H1 (cell line): ENCODE data around the gene DEPP1. TPM values are rescaled to one million over a fixed set of nuclear protein-coding genes. Genes with fewer than 3 reads are reported as not detected.

Experiments
- CTCF ChIA-PET: fragments of 300-600 bp; sonication (Branson Sonifier 250); formaldehyde crosslinking; loops from one replicate; lab custom pipeline; 2021; ENCODE audit not compliant: partially characterized antibody; lab: Charles Lee
- POLR2A ChIA-PET: fragments of 300-600 bp; sonication (Branson Sonifier 250); formaldehyde crosslinking; loops from one replicate; lab custom pipeline; 2021; ENCODE audit warnings: inconsistent platforms; ENCODE audit not compliant: partially characterized antibody; lab: Charles Lee
- DNase-seq, 2 experiments: peaks; one replicate each; pipeline versions ENCODE4 v3.0.0 to v3.0.0-alpha.2; 2010 to 2022; ENCODE audit warnings: low spot score in 2 of 2, low read depth in 1 of 2, mixed read lengths in 1 of 2
- FAIRE-seq: peaks from 2 replicates; lab custom pipeline; 2011; peaks lifted over from hg19 to GRCh38; lab: Jason Lieb, UNC
- H2AFZ ChIP-seq: 2 replicates; pipeline ENCODE4 v1.8.1; 2012; ENCODE audit warnings: low read length, inconsistent platforms
- H2AK5ac ChIP-seq: 2 replicates; pipeline ENCODE4 v1.6.1; 2013; ENCODE audit warnings: low read depth, low read length
- H2BK120ac ChIP-seq: replicated peaks from 2 replicates; pipeline ENCODE3; 2013; ENCODE audit warnings: low read depth, low read length, inconsistent platforms
- H2BK12ac ChIP-seq: 2 replicates; pipeline ENCODE4 v1.6.1; 2013; ENCODE audit warnings: low read depth, low read length
- H2BK15ac ChIP-seq: 2 replicates; pipeline ENCODE4 v1.6.1; 2013; ENCODE audit warnings: low read length
- H2BK20ac ChIP-seq: 2 replicates; pipeline ENCODE4 v1.6.1; 2013; ENCODE audit warnings: low read length
- H2BK5ac ChIP-seq: 2 replicates; pipeline ENCODE4 v1.6.1; 2013; ENCODE audit warnings: low read depth, low read length
- H3K14ac ChIP-seq: 2 replicates; pipeline ENCODE4 v1.6.1; 2013; ENCODE audit warnings: inconsistent platforms; ENCODE audit not compliant: insufficient read length
- H3K18ac ChIP-seq: 2 replicates; pipeline ENCODE4 v1.6.1; 2013; ENCODE audit warnings: low read length; ENCODE audit errors: extremely low read depth
- H3K23ac ChIP-seq: 2 replicates; pipeline ENCODE4 v1.6.1; 2013; ENCODE audit warnings: inconsistent platforms; ENCODE audit not compliant: insufficient read length
- H3K23me2 ChIP-seq: 2 replicates; pipeline ENCODE4 v1.6.1; 2013; ENCODE audit warnings: low read depth, low read length
- H3K27ac ChIP-seq: 2 replicates; pipeline ENCODE4 v1.6.1; 2011; ENCODE audit warnings: low read depth, low read length, inconsistent platforms
- H3K27me3 ChIP-seq, 4 experiments: replicated peaks in 1 of 4; 1 replicate in 1 of 4; 2 replicates in 3 of 4; pipeline versions ENCODE4 v1.6.1 to v1.8.1; 2011 to 2013; ENCODE audit warnings: low read length in 3 of 4, mild to moderate bottlenecking in 3 of 4, inconsistent platforms in 2 of 4, mixed read lengths in 2 of 4, moderate library complexity in 1 of 4; ENCODE audit not compliant: control insufficient read depth in 3 of 4, insufficient read depth in 3 of 4; ENCODE audit errors: extremely low read depth in 1 of 4
- H3K36me3 ChIP-seq, 4 experiments: 2 replicates each; pipeline versions ENCODE4 v1.6.1 to v1.8.1; 2011 to 2013; ENCODE audit warnings: mild to moderate bottlenecking in 4 of 4, low read length in 3 of 4, moderate library complexity in 2 of 4, control low read depth in 1 of 4, inconsistent platforms in 1 of 4; ENCODE audit not compliant: insufficient read depth in 4 of 4, control insufficient read depth in 2 of 4
- H3K4ac ChIP-seq: replicated peaks from 2 replicates; pipeline ENCODE3; 2013; ENCODE audit warnings: low read length, low read depth, mixed read lengths, inconsistent platforms; ENCODE audit not compliant: insufficient read length
- H3K4me1 ChIP-seq, 4 experiments: replicated peaks in 1 of 4; 1 replicate in 1 of 4; 2 replicates in 3 of 4; pipeline versions ENCODE4 v1.6.1 to v1.8.1; 2011 to 2013; ENCODE audit warnings: low read length in 3 of 4, inconsistent platforms in 2 of 4, mixed read lengths in 1 of 4; ENCODE audit not compliant: insufficient read depth in 4 of 4, control insufficient read depth in 3 of 4
- H3K4me2 ChIP-seq, 2 experiments: 2 replicates each; pipeline versions ENCODE4 v1.6.1 to v1.8.1; 2011 to 2013; ENCODE audit warnings: low read depth in 2 of 2, low read length in 2 of 2, control low read depth in 1 of 2, inconsistent platforms in 1 of 2, mild to moderate bottlenecking in 1 of 2; ENCODE audit not compliant: insufficient read depth in 1 of 2
- H3K4me3 ChIP-seq, 4 experiments: fragments of 200-600, 300-600 bp in 1 of 4; sonication (generic), shearing (Covaris generic), sonication (Bioruptor Twin) in 1 of 4; 2 replicates each; pipeline versions ENCODE4 v1.5.1 to v1.8.1; 2011 to 2016; ENCODE audit warnings: low read length in 4 of 4, low read depth in 3 of 4, control low read depth in 2 of 4, inconsistent platforms in 2 of 4, mild to moderate bottlenecking in 2 of 4, mixed read lengths in 1 of 4, moderate library complexity in 1 of 4; ENCODE audit not compliant: insufficient read depth in 2 of 4; ENCODE audit errors: extremely low read depth in 1 of 4
- H3K56ac ChIP-seq: replicated peaks from 2 replicates; pipeline ENCODE3; 2013; ENCODE audit warnings: low read depth, mild to moderate bottlenecking, mixed read lengths, low read length, inconsistent platforms; ENCODE audit not compliant: insufficient read length
- H3K79me1 ChIP-seq: 2 replicates; pipeline ENCODE4 v1.6.1; 2013; ENCODE audit warnings: low read depth, low read length, control low read depth
- H3K79me2 ChIP-seq, 2 experiments: 2 replicates each; pipeline versions ENCODE4 v1.6.1 to v1.8.1; 2012 to 2013; ENCODE audit warnings: low read length in 2 of 2, mild to moderate bottlenecking in 2 of 2, inconsistent platforms in 1 of 2; ENCODE audit not compliant: insufficient read depth in 2 of 2, control insufficient read depth in 1 of 2
- H3K9ac ChIP-seq, 4 experiments: replicated peaks in 1 of 4; 1 replicate in 1 of 4; 2 replicates in 3 of 4; pipeline versions ENCODE4 v1.6.1 to v1.8.1; 2011 to 2013; ENCODE audit warnings: low read depth in 3 of 4, low read length in 3 of 4, control low read depth in 2 of 4, mild to moderate bottlenecking in 2 of 4, moderate library complexity in 2 of 4, inconsistent platforms in 1 of 4; ENCODE audit errors: extremely low read depth in 1 of 4
- H3K9me3 ChIP-seq, 2 experiments: 2 replicates each; pipeline versions ENCODE4 v1.6.1 to v1.8.1; 2012 to 2013; ENCODE audit warnings: mild to moderate bottlenecking in 2 of 2, moderate library complexity in 2 of 2, control low read depth in 1 of 2, inconsistent platforms in 1 of 2, low read depth in 1 of 2, low read length in 1 of 2, mixed read lengths in 1 of 2; ENCODE audit not compliant: insufficient read depth in 2 of 2
- H4K20me1 ChIP-seq, 2 experiments: replicated peaks in 1 of 2; 2 replicates each; pipeline versions ENCODE3 to v1.8.1; 2011 to 2013; ENCODE audit warnings: inconsistent platforms in 2 of 2, low read length in 2 of 2, mild to moderate bottlenecking in 1 of 2; ENCODE audit not compliant: insufficient read depth in 2 of 2, control insufficient read depth in 1 of 2
- H4K5ac ChIP-seq: 2 replicates; pipeline ENCODE4 v1.6.1; 2013; ENCODE audit warnings: low read length, low read depth, mixed read lengths, inconsistent platforms; ENCODE audit not compliant: insufficient read length
- H4K8ac ChIP-seq: 2 replicates; pipeline ENCODE4 v1.8.0; 2013; ENCODE audit warnings: mild to moderate bottlenecking, moderate library complexity, low read length, inconsistent platforms; ENCODE audit not compliant: insufficient read depth; ENCODE audit errors: extremely low read depth
- H4K91ac ChIP-seq: replicated peaks from 2 replicates; pipeline ENCODE3; 2013; ENCODE audit warnings: low read length, mixed read lengths, inconsistent platforms; ENCODE audit not compliant: insufficient read length
- CHD2 ChIP-seq: IDR thresholded peaks from 2 replicates; pipeline ENCODE4 v1.6.1; 2012; ENCODE audit warnings: low read length, improper control_type of control experiment
- KDM1A ChIP-seq: fragments of 200-600, 300-600 bp; sonication (generic); IDR thresholded peaks from 2 replicates; pipeline ENCODE4 v1.7.1; 2016; ENCODE audit warnings: mild to moderate bottlenecking, low read length, borderline replicate concordance
- polyA plus RNA-seq, 7 experiments: library from polyadenylated mRNA; depleted of rRNA in 3 of 7; stranded (reverse) in 5 of 7; unstranded in 2 of 7; fragments of >200 nt in 5 of 7; fragments of 200-250 nt in 2 of 7; gene quantifications; 1 replicate in 5 of 7; 2 replicates in 1 of 7; 4 replicates in 1 of 7; pipeline versions ENCODE4 v1.2.1 to v1.2.3, GENCODE V29; 2011 to 2013; ENCODE audit warnings: missing spikeins in 2 of 7, mixed read lengths in 2 of 7
- total RNA-seq: library from RNA; stranded (reverse); fragmentation: NEBNext Ultra II Directional; extraction: Animal tissue kit (Norgen Biotek cat#: 25700); gene quantifications from 2 replicates; pipeline ENCODE4 v1.2.1, GENCODE V29; 2021
- TF ChIP-seq, protein P1 (sequence below): IDR thresholded peaks from 2 replicates; pipeline ENCODE4 v1.6.1; 2012; ENCODE audit warnings: low read length, inconsistent platforms

DEPP1 gene
- total and polyA plus RNA-seq, 2 of the 8 experiments (the other 6 are each of a cell fraction or from before 2014, with no cell fraction given), result 0.67 to 4.5 TPM

- Histone ChIP-seq H2AK5ac (no peak overlapping the region), H3K23me2 (peaks cover 12% of the 10 kb centered on the region; the same call in 1 of the 2 replicates), H3K4ac (no peak overlapping the region), H3K4me2 (no peak overlapping the region), H4K91ac (no peak overlapping the region), H3K9ac (no peak overlapping the region), H2AFZ (no peak overlapping the region), H3K9me3 (no peaks in the 10 kb centered on the region), H3K14ac (no peak overlapping the region), H4K8ac (no peak overlapping the region), H3K4me3 (no peak overlapping the region), H3K56ac (no peak overlapping the region), H4K20me1 (no peaks in the 10 kb centered on the region), H3K23ac (no peak overlapping the region), H3K27ac (no peak overlapping the region), H3K79me1 (no peaks in the 10 kb centered on the region), H3K79me2 (no peaks in the 10 kb centered on the region), H3K4me1 (peaks cover 0 to 7% (median 3%) of the 10 kb centered on the region in 4 experiments; a peak in 2 of 7 replicates), H2BK120ac (no peak overlapping the region), H2BK15ac (no peak overlapping the region), H3K36me3 (no peaks in the 10 kb centered on the region), H2BK20ac (no peak overlapping the region), H2BK5ac (no peak overlapping the region), H4K5ac (no peak overlapping the region), H2BK12ac (no peak overlapping the region), H3K18ac (no peak overlapping the region), H3K27me3 (peaks cover 0 to 6% (median 2%) of the 10 kb centered on the region in 4 experiments; a peak in 3 of 7 replicates)
- DNase-seq (no peak), FAIRE-seq (no peak)
- POLR2A ChIA-PET, result no interaction called here
- TF ChIP-seq CHD2, result no peak
- TF ChIP-seq KDM1A, result no peak
- TF ChIP-seq, protein P1, sequence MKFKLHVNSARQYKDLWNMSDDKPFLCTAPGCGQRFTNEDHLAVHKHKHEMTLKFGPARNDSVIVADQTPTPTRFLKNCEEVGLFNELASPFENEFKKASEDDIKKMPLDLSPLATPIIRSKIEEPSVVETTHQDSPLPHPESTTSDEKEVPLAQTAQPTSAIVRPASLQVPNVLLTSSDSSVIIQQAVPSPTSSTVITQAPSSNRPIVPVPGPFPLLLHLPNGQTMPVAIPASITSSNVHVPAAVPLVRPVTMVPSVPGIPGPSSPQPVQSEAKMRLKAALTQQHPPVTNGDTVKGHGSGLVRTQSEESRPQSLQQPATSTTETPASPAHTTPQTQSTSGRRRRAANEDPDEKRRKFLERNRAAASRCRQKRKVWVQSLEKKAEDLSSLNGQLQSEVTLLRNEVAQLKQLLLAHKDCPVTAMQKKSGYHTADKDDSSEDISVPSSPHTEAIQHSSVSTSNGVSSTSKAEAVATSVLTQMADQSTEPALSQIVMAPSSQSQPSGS, result no peak
- CTCF ChIA-PET, result interaction anchor here (0.7 to 3.5 kb wide), 8 partner anchors 9 to 80 kb away, joined by 3 to 16 read pairs (median 4); no protein-coding TSS in a partner anchor
Observed at GRCh38 chr10:44928462-44928861, 50.1 kb downstream of the DEPP1 start.
